Upper lobe of left lung (tissue), 6 donors: ENCODE measurements around the gene SPACA4. TPM values are rescaled to one million over a fixed set of nuclear protein-coding genes. Genes with fewer than 3 reads are reported as not detected.

Experiments used
- ATAC-seq, 2 donors: fragments of 200-7000 bp; cut with Tn5 transposase; one replicate each; pipeline ENCODE4 v1.9.1; 2022; ENCODE audit warnings: mild to moderate bottlenecking in 2 of 2, moderate library complexity in 2 of 2; ENCODE audit not compliant: low FRiP score in 2 of 2
- DNase-seq, 2 donors: peaks; one replicate each; pipeline ENCODE4 v3.0.0-alpha.2; 2019 to 2020
- H3K27ac ChIP-seq, 4 donors: fragments of 200-600 bp; sonication (generic); one replicate each; pipeline ENCODE4 v1.5.1; 2016 to 2019
- H3K27me3 ChIP-seq, 4 donors: fragments of 200-600 bp; sonication (generic); one replicate each; pipeline ENCODE4 v1.5.1; 2017 to 2019
- H3K36me3 ChIP-seq, 4 donors: fragments of 200-600 bp; sonication (generic); one replicate each; pipeline ENCODE4 v1.5.1; 2016 to 2019
- H3K4me1 ChIP-seq, 4 donors: fragments of 200-600 bp; sonication (generic); one replicate each; pipeline ENCODE4 v1.5.1; 2018 to 2019
- H3K4me3 ChIP-seq, 4 donors: fragments of 200-600 bp; sonication (generic); one replicate each; pipeline ENCODE4 v1.5.1; 2017 to 2019; ENCODE audit warnings: mild to moderate bottlenecking in 2 of 4, moderate library complexity in 1 of 4
- H3K9me3 ChIP-seq, 4 donors: fragments of 200-600 bp; sonication (generic); one replicate each; pipeline ENCODE4 v1.5.1; 2018 to 2019
- CTCF ChIP-seq, 6 experiments: fragments of 450-650 bp in 4 of 6; fragments of 200-600 bp in 2 of 6; sonication (generic) in 2 of 6; IDR thresholded peaks; one replicate each; pipeline ENCODE4 v1.5.1; 2016 to 2019; ENCODE audit warnings: antibody characterized with exemption in 6 of 6
- EP300 ChIP-seq, 4 donors: sonication (generic); formaldehyde crosslinking; IDR thresholded peaks; one replicate each; pipeline ENCODE4 v1.5.1; 2017; ENCODE audit warnings: antibody characterized with exemption in 4 of 4, control low read depth in 2 of 4
- POLR2A ChIP-seq, 4 donors: fragments of 450-650 bp; IDR thresholded peaks; one replicate each; pipeline ENCODE4 v1.5.1; 2016 to 2017; ENCODE audit warnings: antibody characterized with exemption in 4 of 4, mild to moderate bottlenecking in 2 of 4
- POLR2AphosphoS5 ChIP-seq, 2 donors: sonication (generic); formaldehyde crosslinking; IDR thresholded peaks; one replicate each; pipeline ENCODE4 v1.5.1; 2017; ENCODE audit warnings: antibody characterized with exemption in 2 of 2
- WGBS, 2 donors: methylation state at CpG; one replicate each; pipeline ENCODE4 v1.1.5; 2017 to 2018; 5-methylcytosine and 5-hydroxymethylcytosine counted together
- total RNA-seq, 6 donors: library from RNA; depleted of rRNA in 4 of 6; stranded (reverse); fragments of >200 nt in 4 of 6; gene quantifications; one replicate each; pipeline versions ENCODE4 v1.1.0 to v1.2.1, GENCODE V29; 2016 to 2021
- donor health status: DM: no; HTN: no; CAD: no; lungs with moderate emphysema.
- donor health status: DM: no; HTN: yes; CAD: no; lungs with severe emphysema.

SPACA4 gene
- total RNA-seq, 6 donors from 2014 or later, result 0.27 TPM; not detected in 5

DNA sequence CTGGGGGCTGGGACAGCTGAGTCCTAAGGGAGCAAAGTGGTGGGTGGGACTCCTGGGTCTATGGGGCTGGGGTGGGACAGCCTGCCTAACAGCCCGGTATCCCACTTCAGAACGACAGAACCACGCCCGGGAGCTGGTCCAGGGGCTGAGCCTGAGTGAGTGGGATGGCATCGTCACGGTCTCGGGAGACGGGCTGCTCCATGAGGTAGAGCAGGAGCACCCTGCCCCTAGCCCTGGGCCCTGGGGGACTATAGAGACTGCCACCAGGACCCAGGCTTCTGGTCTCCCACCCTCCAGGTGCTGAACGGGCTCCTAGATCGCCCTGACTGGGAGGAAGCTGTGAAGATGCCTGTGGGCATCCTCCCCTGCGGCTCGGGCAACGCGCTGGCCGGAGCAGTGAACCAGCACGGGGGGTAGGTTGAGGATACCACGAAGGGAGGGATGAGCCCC is 21.3 kb downstream of the SPACA4 start:
- Histone ChIP-seq H3K4me1 (peaks cover 45 to 58% (median 55%) of the 10 kb centered on the region in 4 donors), H3K27ac (peak overlapping the region in 3 of 4 donors; percentile 17 to 72 (median 23)), H3K9me3 (no peaks in the 10 kb centered on the region), H3K36me3 (peaks cover 0 to 25% (median 6%) of the 10 kb centered on the region in 4 donors), H3K4me3 (no peak overlapping the region), H3K27me3 (no peaks in the 10 kb centered on the region)
- WGBS, 2 donors, result 90% methylated on average over 2 to 16 of the region's 17 CpGs
- TF ChIP-seq EP300 (IDR thresholded peaks at IDR 0.05) (no peak), POLR2AphosphoS5 (IDR thresholded peaks at IDR 0.05) (no peak), POLR2A (IDR thresholded peaks at IDR 0.05) (no peak), CTCF (IDR thresholded peaks at IDR 0.05) (no peak)
- DNase-seq (no peak), ATAC-seq (no peak)

GRCh38 chr19:48628486-48629296 is 22.1 kb downstream of the SPACA4 start:
- Histone ChIP-seq H3K27ac (peak overlapping the region in 3 of 4 donors; percentile 23 to 94 (median 72)), H3K9me3 (no peaks in the 10 kb centered on the region), H3K4me1 (peaks cover 45 to 58% (median 55%) of the 10 kb centered on the region in 4 donors), H3K4me3 (no peak overlapping the region), H3K36me3 (peaks cover 0 to 25% (median 6%) of the 10 kb centered on the region in 4 donors), H3K27me3 (no peaks in the 10 kb centered on the region)
- DNase-seq (peak in 1 of 2 donors; percentile 68), ATAC-seq (no peak)
- TF ChIP-seq POLR2AphosphoS5 (IDR thresholded peaks at IDR 0.05), result no peak
- TF ChIP-seq EP300 (IDR thresholded peaks at IDR 0.05), result no peak
- TF ChIP-seq POLR2A (IDR thresholded peaks at IDR 0.05), result no peak
- TF ChIP-seq CTCF (IDR thresholded peaks at IDR 0.05), result no peak
- WGBS, 2 donors, result 82 to 88% methylated on average over 28 to 33 of the region's 34 CpGs

GRCh38 chr19:48629297-48629598 is 22.7 kb downstream of the SPACA4 start:
- ATAC-seq, result no peak
- no peaks in the 10 kb centered on the region for H3K27me3 ChIP-seq
- peaks cover 0 to 25% (median 6%) of the 10 kb centered on the region in 4 donors for H3K36me3 ChIP-seq
- no peaks in the 10 kb centered on the region for H3K9me3 ChIP-seq
- DNase-seq, result peak in 1 of 2 donors; percentile 84
- H3K27ac ChIP-seq, result peak overlapping the region; percentile 7 to 94 (median 78)
- H3K4me1 ChIP-seq, result peaks cover 48 to 61% (median 58%) of the 10 kb centered on the region in 4 donors
- no peak overlapping the region for H3K4me3 ChIP-seq
- TF ChIP-seq POLR2A (IDR thresholded peaks at IDR 0.05) (no peak), EP300 (IDR thresholded peaks at IDR 0.05) (no peak)
- WGBS, 2 donors, result 93 to 97% methylated on average over 9 to 12 of the region's 22 CpGs

DNA sequence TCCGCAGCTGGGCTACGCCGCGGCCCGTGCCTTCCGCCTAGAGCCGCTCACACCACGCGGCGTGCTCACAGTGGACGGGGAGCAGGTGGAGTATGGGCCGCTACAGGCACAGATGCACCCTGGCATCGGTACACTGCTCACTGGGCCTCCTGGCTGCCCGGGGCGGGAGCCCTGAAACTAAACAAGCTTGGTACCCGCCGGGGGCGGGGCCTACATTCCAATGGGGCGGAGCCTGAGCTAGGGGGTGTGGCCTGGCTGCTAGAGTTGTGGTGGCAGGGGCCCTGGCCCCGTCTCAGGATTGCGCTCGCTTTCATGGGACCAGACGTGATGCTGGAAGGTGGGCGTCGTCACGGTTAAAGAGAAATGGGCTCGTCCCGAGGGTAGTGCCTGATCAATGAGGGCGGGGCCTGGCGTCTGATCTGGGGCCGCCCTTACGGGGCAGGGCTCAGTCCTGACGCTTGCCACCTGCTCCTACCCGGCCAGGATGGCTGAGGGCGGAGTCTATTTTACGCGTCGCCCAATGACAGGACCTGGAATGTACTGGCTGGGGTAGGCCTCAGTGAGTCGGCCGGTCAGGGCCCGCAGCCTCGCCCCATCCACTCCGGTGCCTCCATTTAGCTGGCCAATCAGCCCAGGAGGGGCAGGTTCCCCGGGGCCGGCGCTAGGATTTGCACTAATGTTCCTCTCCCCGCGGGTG is 23.2 kb downstream of the SPACA4 start:
- no peaks in the 10 kb centered on the region for H3K27me3 ChIP-seq
- peaks cover 0 to 25% (median 6%) of the 10 kb centered on the region in 4 donors for H3K36me3 ChIP-seq
- no peaks in the 10 kb centered on the region for H3K9me3 ChIP-seq
- DNase-seq, result peak; percentile 24 to 87
- 66 to 77% methylated on average over 32 to 40 of the region's 48 CpGs for WGBS, 2 donors
- TF ChIP-seq CTCF (IDR thresholded peaks at IDR 0.05) (no peak), POLR2A (IDR thresholded peaks at IDR 0.05) (no peak), POLR2AphosphoS5 (IDR thresholded peaks at IDR 0.05) (no peak), EP300 (IDR thresholded peaks at IDR 0.05) (no peak)
- no peak overlapping the region for H3K4me3 ChIP-seq
- H3K4me1 ChIP-seq, result peaks cover 50 to 61% (median 57%) of the 10 kb centered on the region in 4 donors
- ATAC-seq, result peak in 1 of 2 donors; percentile 0
- H3K27ac ChIP-seq, result peak overlapping the region; percentile 70 to 94 (median 78)
